OCI-LY1 (cell line): ENCODE data around the gene PBX1.

Source experiments
- H2AFZ ChIP-seq: fragments of 200-600 bp; sonication (generic), shearing (Covaris generic); 2 replicates; pipeline ENCODE4 v1.6.0; 2014; ENCODE audit warnings: antibody characterized with exemption, mild to moderate bottlenecking, low read length
- H3F3A ChIP-seq: fragments of 200-600 bp; sonication (generic), shearing (Covaris generic); 2 replicates; pipeline ENCODE4 v1.6.0; 2014; ENCODE audit warnings: mild to moderate bottlenecking, antibody characterized with exemption, low read length, moderate library complexity; ENCODE audit not compliant: insufficient read depth
- H3K27ac ChIP-seq: fragments of 200-600 bp; sonication (generic); 2 replicates; pipeline ENCODE4 v1.5.1; 2014; ENCODE audit warnings: low read length, mixed run types, mild to moderate bottlenecking, low read depth; ENCODE audit not compliant: poor library complexity, severe bottlenecking
- H3K27me3 ChIP-seq: fragments of 200-600 bp; sonication (generic); 2 replicates; pipeline ENCODE4 v1.6.0; 2014; ENCODE audit warnings: antibody characterized with exemption, mild to moderate bottlenecking, low read length, moderate library complexity; ENCODE audit not compliant: insufficient read depth
- H3K36me3 ChIP-seq: fragments of 200-600 bp; sonication (generic); 2 replicates; pipeline ENCODE4 v1.6.1; 2014; ENCODE audit warnings: mild to moderate bottlenecking, antibody characterized with exemption, low read length, moderate library complexity, mixed read lengths; ENCODE audit not compliant: insufficient read depth
- H3K4me1 ChIP-seq: fragments of 200-600 bp; sonication (generic); 2 replicates; pipeline ENCODE4 v1.5.1; 2014; ENCODE audit warnings: mild to moderate bottlenecking, low read length, moderate library complexity; ENCODE audit not compliant: insufficient read depth, severe bottlenecking
- H3K4me2 ChIP-seq: fragments of 200-600 bp; sonication (generic), shearing (Covaris generic); 2 replicates; pipeline ENCODE4 v1.6.1; 2014; ENCODE audit warnings: low read length
- H3K4me3 ChIP-seq: fragments of 200-600 bp; sonication (generic); 2 replicates; pipeline ENCODE4 v1.5.1; 2014; ENCODE audit warnings: low read length, low read depth, mild to moderate bottlenecking, mixed read lengths; ENCODE audit not compliant: poor library complexity, severe bottlenecking
- H3K79me2 ChIP-seq: fragments of 200-600 bp; shearing (Covaris generic); 2 replicates; pipeline ENCODE4 v1.6.1; 2016; ENCODE audit warnings: mixed run types, low read length, mixed read lengths; ENCODE audit not compliant: insufficient read depth
- H3K9ac ChIP-seq: fragments of 200-600 bp; sonication (generic), shearing (Covaris generic); 2 replicates; pipeline ENCODE4 v1.6.1; 2014; ENCODE audit warnings: mild to moderate bottlenecking, low read length, mixed read lengths
- H3K9me2 ChIP-seq: fragments of 200-600 bp; sonication (generic), shearing (Covaris generic); 2 replicates; pipeline ENCODE4 v1.6.1; 2014; ENCODE audit warnings: low read depth, mild to moderate bottlenecking, low read length, mixed read lengths
- H3K9me3 ChIP-seq: fragments of 200-600 bp; shearing (Covaris generic); 2 replicates; pipeline ENCODE4 v1.6.1; 2014; ENCODE audit warnings: low read length, mixed read lengths
- H4K20me1 ChIP-seq: fragments of 200-600 bp; sonication (generic), shearing (Covaris generic); 2 replicates; pipeline ENCODE4 v1.6.0; 2016; ENCODE audit warnings: mild to moderate bottlenecking, low read length; ENCODE audit not compliant: insufficient read depth
- CTCF ChIP-seq: fragments of 200-600 bp; sonication (generic), shearing (Covaris generic); IDR thresholded peaks from 2 replicates; pipeline ENCODE4 v1.5.1; 2017; ENCODE audit warnings: mild to moderate bottlenecking, antibody characterized with exemption, low read length, moderate library complexity, mixed read lengths
- EZH2 ChIP-seq: fragments of 200-600 bp; sonication (generic), shearing (Covaris generic); IDR thresholded peaks from 2 replicates; pipeline ENCODE4 v1.8.0; 2017; ENCODE audit warnings: borderline replicate concordance, mixed run types, mild to moderate bottlenecking, antibody characterized with exemption, low read length, moderate library complexity, mixed read lengths

Gene PBX1

GRCh38 chr1:164761009-164761408 lies 202.0 kb downstream of the PBX1 start:
- Histone ChIP-seq H3K4me3 (no peak overlapping the region), H3F3A (no peaks in the 10 kb centered on the region), H3K9me3 (no peaks in the 10 kb centered on the region), H3K4me1 (no peaks in the 10 kb centered on the region), H3K9me2 (no peaks in the 10 kb centered on the region), H3K27me3 (no peaks in the 10 kb centered on the region), H3K36me3 (no peaks in the 10 kb centered on the region), H3K4me2 (no peak overlapping the region), H4K20me1 (no peaks in the 10 kb centered on the region), H2AFZ (no peak overlapping the region), H3K9ac (no peak overlapping the region), H3K79me2 (no peaks in the 10 kb centered on the region), H3K27ac (no peak overlapping the region)
- no peak for TF ChIP-seq EZH2
- TF ChIP-seq CTCF = no peak

- Histone ChIP-seq H4K20me1 (no peaks in the 10 kb centered on the region), H3K27ac (no peak overlapping the region), H3K9ac (no peak overlapping the region), H3F3A (no peaks in the 10 kb centered on the region), H3K9me3 (no peaks in the 10 kb centered on the region), H3K4me1 (no peaks in the 10 kb centered on the region), H3K27me3 (no peaks in the 10 kb centered on the region), H3K79me2 (no peaks in the 10 kb centered on the region), H3K36me3 (no peaks in the 10 kb centered on the region), H2AFZ (no peak overlapping the region), H3K9me2 (no peaks in the 10 kb centered on the region), H3K4me3 (no peak overlapping the region), H3K4me2 (no peak overlapping the region)
- no peak for TF ChIP-seq CTCF
- no peak for TF ChIP-seq EZH2
Observed at GRCh38 chr1:164763098-164763497, 204.1 kb downstream of the PBX1 start.

GRCh38 chr1:164764333-164764732 lies 205.3 kb downstream of the PBX1 start:
- Histone ChIP-seq H3K4me2 (no peak overlapping the region), H3K9me2 (no peaks in the 10 kb centered on the region), H3K36me3 (no peaks in the 10 kb centered on the region), H3K27ac (no peak overlapping the region), H3K9ac (no peak overlapping the region), H2AFZ (no peak overlapping the region), H3F3A (no peaks in the 10 kb centered on the region), H3K4me1 (no peaks in the 10 kb centered on the region), H3K4me3 (no peak overlapping the region), H4K20me1 (no peaks in the 10 kb centered on the region), H3K79me2 (no peaks in the 10 kb centered on the region), H3K27me3 (no peaks in the 10 kb centered on the region), H3K9me3 (no peaks in the 10 kb centered on the region)
- no peak for TF ChIP-seq EZH2
- TF ChIP-seq CTCF = no peak
